GM18519 (cell line): ENCODE data around the gene BPGM.

Experiments used
- ATAC-seq: cut with Tn5 transposase; IDR thresholded peaks from one replicate; pipeline ENCODE4 v1.9.1; 2021; ENCODE audit warnings: mild to moderate bottlenecking, moderate library complexity; ENCODE audit not compliant: unreplicated experiment, low FRiP score

BPGM gene

DNA sequence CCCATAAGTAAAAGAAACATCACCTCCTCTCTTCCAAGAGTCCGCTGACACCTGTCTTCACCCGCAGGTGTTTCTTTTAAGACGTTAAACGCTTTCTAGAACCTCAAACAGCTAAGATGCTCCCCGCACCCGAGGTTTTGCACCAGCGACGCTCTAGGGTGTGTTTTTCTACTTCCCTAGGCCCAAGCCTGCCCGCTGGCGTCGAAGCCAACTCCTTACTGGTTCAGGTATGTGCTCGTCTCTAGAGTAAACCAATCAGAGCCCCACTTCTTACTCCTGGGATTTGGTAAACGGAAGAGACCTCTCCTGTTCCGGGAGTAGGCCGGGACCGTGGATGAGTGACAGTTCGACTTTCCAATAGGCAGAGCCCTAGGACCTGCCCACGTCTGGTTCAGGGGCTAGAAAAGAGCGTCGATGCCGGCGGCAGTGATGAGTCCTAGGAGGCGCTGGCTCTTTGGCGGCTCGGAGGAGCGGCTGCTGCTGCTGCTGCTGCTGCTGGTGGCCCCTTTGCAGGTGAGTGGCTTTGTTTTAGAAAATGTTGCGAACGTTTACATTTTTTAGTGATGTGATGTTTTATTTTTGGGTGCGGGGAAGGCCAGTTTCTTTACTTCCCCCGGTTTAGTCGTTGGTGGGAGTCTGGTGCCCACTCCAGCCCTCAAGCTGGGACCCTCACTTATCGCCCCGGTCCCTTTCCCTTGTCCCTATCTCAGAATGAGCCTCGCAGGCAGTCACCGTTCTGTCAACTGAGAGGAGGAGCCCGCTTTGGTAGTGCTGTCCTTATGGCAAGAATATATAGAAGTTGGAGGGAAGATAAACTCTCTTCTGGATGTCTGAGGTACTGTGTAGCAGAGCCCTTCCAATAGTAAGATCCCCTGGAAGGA, at the start of gene BPGM:
Gene BPGM (plus strand): TSS at position 429 of the 881 bp plus-strand sequence. CDS start 14,655 bp downstream, outside the sequence.
- ATAC-seq: peak; percentile 98

DNA sequence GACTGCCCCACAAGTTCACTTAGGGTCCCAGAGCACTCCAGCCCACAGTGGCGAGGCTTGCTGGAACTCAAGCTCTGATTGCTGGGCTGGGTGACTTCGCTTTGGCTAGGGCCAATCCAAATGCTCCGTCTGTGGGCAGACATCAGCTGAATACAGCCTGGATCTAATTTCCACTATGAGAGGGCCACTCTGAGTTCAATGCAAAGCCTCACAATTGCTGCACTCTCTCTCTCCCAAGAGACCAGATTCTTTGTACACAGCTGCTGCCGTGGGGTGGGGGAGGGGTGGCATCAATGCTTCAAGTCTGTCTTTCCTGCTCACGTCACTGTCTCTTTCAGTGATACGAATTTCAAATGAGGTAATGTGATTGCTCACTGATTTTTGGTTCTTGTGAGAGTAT, 47.3 kb upstream of the BPGM start:
- no peak for ATAC-seq

GRCh38 chr7:134601459-134601858, 45.2 kb upstream of the BPGM start:
- no peak for ATAC-seq

GRCh38 chr7:134602881-134603451, 43.7 kb upstream of the BPGM start:
- no peak for ATAC-seq

GRCh38 chr7:134605978-134606923, 40.4 kb upstream of the BPGM start:
- ATAC-seq: no peak

GRCh38 chr7:134611611-134612151, 35.0 kb upstream of the BPGM start:
- ATAC-seq: no peak

- ATAC-seq: no peak
These were observed 34.5 kb upstream of the BPGM start for GRCh38 chr7:134612197-134612596.

DNA sequence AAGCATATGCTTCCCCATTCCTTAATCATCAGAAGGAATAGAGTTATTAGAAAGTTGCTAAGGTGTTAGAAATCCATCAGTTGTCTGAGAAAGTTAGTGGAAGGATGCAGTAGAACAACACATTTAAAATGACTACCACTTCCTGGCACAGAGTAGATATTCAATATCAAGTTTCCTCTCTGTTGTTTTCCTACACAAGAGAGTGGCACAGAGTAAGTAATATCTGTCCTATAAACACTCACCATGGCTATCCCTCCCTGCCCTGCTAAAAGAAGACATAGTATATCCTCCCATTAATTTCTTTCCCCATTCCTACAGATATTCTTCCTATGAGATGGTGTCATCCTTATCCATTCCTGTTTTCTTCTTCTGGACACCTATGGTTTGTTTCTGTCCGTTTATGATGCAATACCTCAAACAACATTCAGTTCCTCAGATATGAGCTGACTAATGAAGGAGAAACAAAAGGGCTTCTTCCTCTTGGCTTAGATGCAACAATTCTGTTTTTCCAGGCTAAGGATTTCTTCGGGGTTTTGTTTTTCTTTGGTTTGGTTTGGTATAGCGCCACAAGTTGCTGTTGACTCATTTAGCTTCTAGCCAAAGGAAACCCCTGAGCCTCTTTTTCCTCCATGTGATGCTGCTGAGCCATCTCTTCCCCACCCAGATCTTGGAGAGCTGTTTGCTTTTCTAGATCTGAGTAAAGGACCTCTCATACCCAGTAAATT, 32.9 kb upstream of the BPGM start:
- ATAC-seq: no peak

DNA sequence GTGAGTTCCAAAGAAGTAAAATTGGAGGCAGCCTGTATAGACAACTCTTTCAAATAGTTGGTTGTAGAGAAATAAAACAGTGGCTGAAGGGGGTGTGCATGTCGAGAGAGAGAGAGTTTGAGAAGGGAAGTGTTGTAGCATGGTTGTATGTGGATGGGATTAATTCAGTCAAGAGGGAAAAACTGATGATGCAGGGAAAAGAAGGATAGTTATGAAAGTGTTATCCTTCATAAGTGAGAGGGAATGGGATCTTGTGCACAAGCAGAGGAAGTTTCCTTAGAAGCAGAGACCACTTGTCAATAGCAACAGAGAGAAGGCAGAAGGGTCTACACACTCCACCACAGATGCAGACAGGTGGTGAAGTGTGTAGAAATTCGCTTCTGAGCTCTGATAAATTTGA, 30.0 kb upstream of the BPGM start:
- ATAC-seq: no peak

- ATAC-seq: no peak
These were observed 27.7 kb upstream of the BPGM start for GRCh38 chr7:134618756-134619530.

DNA sequence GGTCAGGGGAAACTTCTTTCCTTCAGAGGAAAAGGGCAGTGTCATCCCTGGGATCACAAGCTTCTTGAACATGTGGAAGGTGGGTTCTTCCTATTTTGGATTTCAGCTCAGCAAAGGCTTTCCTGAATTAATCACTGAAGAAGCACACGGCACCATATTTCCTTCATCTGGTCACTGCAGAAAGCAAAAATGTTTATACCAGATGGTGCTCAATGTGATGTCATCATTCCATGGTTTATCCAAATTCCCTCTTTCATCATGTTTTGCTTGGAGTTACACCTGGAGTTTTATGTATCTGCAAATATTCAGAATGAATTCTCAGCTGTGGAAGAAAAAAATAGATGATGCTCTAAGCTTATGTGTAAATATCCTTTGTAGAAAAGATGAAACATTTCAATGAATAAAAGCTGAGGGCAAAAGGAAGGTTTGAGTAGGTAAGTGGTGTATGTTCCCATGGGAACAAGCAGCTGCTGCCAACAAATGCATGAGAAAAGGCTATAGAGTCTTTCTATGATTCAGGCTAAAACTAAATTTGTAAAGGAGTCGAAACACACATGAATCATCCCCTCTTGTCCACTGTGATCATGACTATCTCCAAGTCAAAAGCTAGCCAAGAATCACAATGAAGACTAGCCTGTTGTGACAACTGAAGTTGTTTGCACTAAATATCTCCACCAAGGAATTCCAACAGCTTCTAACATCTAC, 26.9 kb upstream of the BPGM start:
- ATAC-seq: no peak

DNA sequence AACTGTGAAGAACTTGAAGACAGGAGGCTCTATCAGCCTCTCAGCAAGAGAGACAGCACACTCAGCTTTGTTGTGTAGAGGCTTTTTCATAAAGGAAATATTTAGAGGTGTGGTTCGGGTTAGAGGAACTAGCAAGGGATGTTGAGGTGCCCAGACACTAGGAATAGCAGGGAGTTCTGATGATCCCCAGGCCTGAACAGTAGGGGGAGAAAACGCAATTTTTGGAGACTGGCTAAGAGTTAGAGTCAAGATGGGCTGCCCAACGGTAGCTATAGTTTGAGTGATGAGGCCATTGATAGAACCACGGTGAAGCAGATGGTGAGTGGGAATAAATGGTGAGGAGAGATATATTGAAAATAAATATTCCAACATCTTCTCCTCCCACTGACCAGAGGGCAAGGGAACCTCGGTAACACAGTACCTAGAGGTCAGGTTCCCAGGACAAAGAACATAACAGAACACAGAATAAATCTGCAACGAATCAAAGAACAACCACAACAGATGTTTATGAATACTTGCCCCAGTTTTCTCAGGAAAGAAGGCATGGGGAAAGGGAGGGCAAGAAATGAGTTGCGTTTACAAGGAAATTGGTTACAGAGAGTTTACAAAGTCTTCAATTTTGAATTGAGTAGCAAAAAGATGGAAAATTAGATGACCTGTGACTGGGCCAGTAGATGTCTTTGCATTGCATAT, 24.2 kb upstream of the BPGM start:
- ATAC-seq: no peak

DNA sequence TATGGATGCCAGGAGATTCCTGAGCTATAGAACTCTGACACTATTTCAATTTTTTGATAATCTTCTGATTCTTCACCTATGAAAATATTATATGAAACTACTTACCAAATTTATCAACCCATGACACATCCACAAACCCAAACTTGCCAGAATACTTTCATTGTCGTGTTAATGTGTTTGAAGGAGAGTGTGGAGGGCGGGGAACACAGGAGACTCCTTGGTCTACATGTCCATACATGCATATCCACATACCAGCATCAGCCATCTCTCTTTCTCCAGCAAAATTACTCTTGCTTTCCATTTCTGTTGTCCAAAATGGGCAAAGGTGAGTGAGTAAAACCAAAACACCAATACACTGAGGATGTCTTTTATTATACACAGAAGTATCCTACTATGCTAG, 23.5 kb upstream of the BPGM start:
- no peak for ATAC-seq

DNA sequence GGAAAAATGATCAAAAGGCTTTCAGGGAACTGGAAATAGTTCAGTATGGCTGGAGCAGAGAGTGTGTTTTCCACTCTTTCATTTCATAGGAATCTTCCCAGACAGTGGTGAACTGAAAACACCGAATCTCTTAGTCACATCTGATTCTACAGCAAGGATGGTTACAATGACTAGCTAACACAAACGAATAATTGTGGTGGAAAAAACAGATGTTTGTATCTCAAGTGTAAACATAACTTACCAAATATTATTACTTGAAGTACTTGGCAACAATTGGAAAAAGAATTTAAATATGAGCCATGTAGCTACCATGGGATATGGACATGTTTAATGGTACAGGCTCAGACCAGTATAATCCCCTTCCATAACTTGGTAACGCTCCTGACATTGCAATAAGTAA, 21.1 kb upstream of the BPGM start:
- no peak for ATAC-seq

DNA sequence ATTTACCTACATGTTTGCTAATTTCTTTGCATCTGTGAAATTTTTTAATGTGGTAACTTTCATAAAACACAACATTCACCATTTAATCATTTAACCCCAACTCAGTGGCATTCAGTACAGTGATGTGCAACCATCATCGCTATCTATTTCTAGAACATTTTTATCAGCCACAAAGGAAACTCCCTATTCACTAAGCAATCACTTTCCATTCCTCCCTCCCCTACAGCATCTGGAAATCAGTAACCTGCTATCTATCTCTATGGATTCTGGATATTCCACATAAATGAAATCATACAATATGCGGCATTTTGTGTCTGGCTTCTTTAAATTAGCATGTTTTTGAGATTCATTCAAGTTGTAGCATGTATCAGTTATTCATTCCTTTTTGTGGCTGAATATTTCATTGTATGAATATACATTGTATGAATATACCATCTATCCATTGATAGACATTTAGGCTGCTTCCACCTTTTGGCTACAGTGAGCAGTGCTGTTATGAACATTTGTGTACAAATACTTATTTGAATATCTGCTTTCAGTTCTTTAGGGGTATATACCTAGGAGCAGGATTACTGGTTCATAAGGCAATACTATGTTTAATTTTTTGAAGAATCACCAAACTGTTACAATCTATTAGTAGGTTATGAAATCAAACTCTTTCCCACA, 19.4 kb upstream of the BPGM start:
- ATAC-seq: no peak

DNA sequence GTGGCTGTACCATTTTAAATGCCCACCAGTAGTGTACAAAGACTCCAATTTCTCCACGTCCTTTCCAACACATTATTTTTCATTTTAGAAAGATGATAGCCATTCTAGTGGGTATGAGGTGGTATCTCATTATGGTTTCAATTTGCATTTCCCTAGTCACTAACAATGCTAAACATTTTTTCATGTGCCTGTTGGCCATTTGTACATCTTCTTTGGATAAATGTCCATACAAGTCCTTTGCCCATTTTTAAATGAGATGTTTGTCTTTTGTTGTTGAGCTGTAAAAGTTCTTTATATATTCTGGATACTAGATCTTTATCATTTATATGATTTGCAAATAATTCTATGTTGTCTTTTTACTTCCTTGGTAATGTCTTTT, 18.9 kb upstream of the BPGM start:
- no peak for ATAC-seq

GRCh38 chr7:134629445-134629844, 17.2 kb upstream of the BPGM start:
- ATAC-seq: no peak

- no peak for ATAC-seq
These were observed 16.4 kb upstream of the BPGM start for GRCh38 chr7:134630237-134630636.
